Activated CD4-positive, alpha-beta memory T cell treated with anti-CD3 and anti-CD28 coated beads, Interleukin-2, amount 10 ng/mL, durations not matched to agents 7 days and 5 days (primary cell): Measurements from ENCODE around the gene CACNA1D. TPM values are rescaled to one million over a fixed set of nuclear protein-coding genes. Genes with fewer than 3 reads are reported as not detected.

Experiments used
- CTCF ChIA-PET: fragments of 350-600 bp; sonication (Branson Sonifier 250); formaldehyde crosslinking; loops from one replicate; lab custom pipeline; 2021; ENCODE audit warnings: antibody characterized with exemption, inconsistent platforms; lab: Charles Lee
- POLR2A ChIA-PET: fragments of 350-600 bp; sonication (Branson Sonifier 250); formaldehyde crosslinking; loops from one replicate; lab custom pipeline; 2021; ENCODE audit warnings: antibody characterized with exemption; lab: Charles Lee
- DNase-seq: peaks from one replicate; pipeline ENCODE4 v3.0.0-alpha.2; 2020
- H3K27ac Mint-ChIP-seq: one replicate; pipeline ENCODE4 v1.8.0; 2021; ENCODE audit warnings: mild to moderate bottlenecking, mixed read lengths
- H3K27me3 Mint-ChIP-seq: one replicate; pipeline ENCODE4 v1.8.0; 2021; ENCODE audit warnings: mixed read lengths
- H3K36me3 Mint-ChIP-seq: one replicate; pipeline ENCODE4 v1.8.0; 2021; ENCODE audit warnings: low read depth, mixed read lengths
- H3K4me1 Mint-ChIP-seq: one replicate; pipeline ENCODE4 v1.8.0; 2021; ENCODE audit warnings: mixed read lengths
- H3K4me3 Mint-ChIP-seq: one replicate; pipeline ENCODE4 v1.8.0; 2021; ENCODE audit warnings: mild to moderate bottlenecking, mixed read lengths
- H3K9me3 Mint-ChIP-seq: one replicate; pipeline ENCODE4 v1.8.0; 2021; ENCODE audit warnings: mixed read lengths
- total RNA-seq, 2 experiments: library from RNA; stranded (reverse); gene quantifications; one replicate each; pipeline ENCODE4 v1.2.3, GENCODE V29; 2021

The CACNA1D gene
- total RNA-seq, 2 experiments from 2014 or later: 2.5 to 3.2 TPM

DNA sequence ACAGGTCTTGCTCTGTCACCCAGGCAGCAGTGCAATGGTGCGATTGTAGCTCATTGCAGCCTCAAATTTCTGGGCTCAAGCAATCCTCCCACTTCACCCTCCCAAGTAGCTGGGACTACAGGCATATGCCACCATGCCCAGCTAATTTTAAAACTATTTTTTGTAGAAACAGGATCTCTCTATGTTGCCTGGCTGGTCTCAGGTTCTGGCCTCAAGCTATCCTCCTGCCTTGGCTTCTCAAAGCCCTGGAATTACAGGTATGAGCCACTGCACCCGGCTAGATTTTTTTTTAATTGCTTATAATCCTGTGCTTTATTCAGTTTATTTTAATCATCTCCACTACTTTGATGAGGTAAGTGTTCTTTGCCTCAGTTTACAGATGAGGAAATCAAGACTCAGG is 195.3 kb downstream of the CACNA1D start:
- H3K4me1 Mint-ChIP-seq: peaks cover 22% of the 10 kb centered on the region
- H3K4me3 Mint-ChIP-seq: no peak overlapping the region
- peaks cover 2% of the 10 kb centered on the region for H3K36me3 Mint-ChIP-seq
- POLR2A ChIA-PET: no interaction called here
- H3K27me3 Mint-ChIP-seq: peaks cover 17% of the 10 kb centered on the region
- DNase-seq: no peak
- H3K27ac Mint-ChIP-seq: no peak overlapping the region
- CTCF ChIA-PET: interaction anchor here (1.3 kb wide), 1 partner anchor 12 kb away, joined by 4 read pairs; no protein-coding TSS in a partner anchor
- no peaks in the 10 kb centered on the region for H3K9me3 Mint-ChIP-seq

- Mint-ChIP-seq H3K4me3 (no peak overlapping the region), H3K9me3 (no peaks in the 10 kb centered on the region), H3K4me1 (peaks cover 27% of the 10 kb centered on the region), H3K36me3 (peaks cover 2% of the 10 kb centered on the region), H3K27me3 (peaks cover 14% of the 10 kb centered on the region), H3K27ac (no peak overlapping the region)
- ChIA-PET POLR2A (interaction anchor here (0.6 kb wide), 1 partner anchor 22 kb away, joined by 4 read pairs; no protein-coding TSS in a partner anchor), CTCF (interaction anchor here (1.3 kb wide), 1 partner anchor 12 kb away, joined by 4 read pairs; no protein-coding TSS in a partner anchor)
- no peak for DNase-seq
Measured at GRCh38 chr3:53690521-53690920, 196.1 kb downstream of the CACNA1D start.

- no peak overlapping the region for H3K27ac Mint-ChIP-seq
- ChIA-PET CTCF (interaction anchor here (0.9 kb wide), 1 partner anchor 18 kb away, joined by 3 read pairs; no protein-coding TSS in a partner anchor), POLR2A (no interaction called here)
Measured at GRCh38 chr3:53691349-53691748, 196.9 kb downstream of the CACNA1D start.

DNA sequence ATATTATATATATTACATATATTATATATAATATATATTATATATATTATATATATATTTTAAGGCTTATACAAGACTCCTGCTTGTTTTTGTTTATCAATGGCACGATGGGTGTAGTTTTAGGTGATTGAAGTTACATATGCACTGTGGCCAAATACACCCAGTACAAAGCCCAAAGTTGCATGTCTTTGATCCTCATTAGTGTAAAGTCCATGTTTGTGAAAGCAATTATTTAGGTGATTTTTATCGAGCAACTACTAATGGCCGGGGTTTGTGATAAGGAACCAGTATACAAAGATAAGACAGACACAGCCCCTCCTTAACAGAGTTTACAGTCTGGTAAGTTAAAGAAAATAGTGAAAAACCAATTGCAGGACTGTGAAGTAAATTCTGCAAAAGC is 197.5 kb downstream of the CACNA1D start:
- no peak overlapping the region for H3K4me3 Mint-ChIP-seq
- no peak for DNase-seq
- H3K27me3 Mint-ChIP-seq: peaks cover 14% of the 10 kb centered on the region
- CTCF ChIA-PET: interaction anchor here (0.9 kb wide), 1 partner anchor 17 kb away, joined by 3 read pairs; no protein-coding TSS in a partner anchor
- POLR2A ChIA-PET: interaction anchor here (1.7 kb wide), 1 partner anchor 199 kb away, joined by 3 read pairs; no protein-coding TSS in a partner anchor
- no peak overlapping the region for H3K27ac Mint-ChIP-seq
- peaks cover 36% of the 10 kb centered on the region for H3K4me1 Mint-ChIP-seq
- H3K9me3 Mint-ChIP-seq: no peaks in the 10 kb centered on the region
- H3K36me3 Mint-ChIP-seq: peaks cover 7% of the 10 kb centered on the region

More at GRCh38 chr3:53691349-53691748, 196.9 kb downstream of the CACNA1D start:
- H3K27me3 Mint-ChIP-seq: peaks cover 11% of the 10 kb centered on the region
- H3K4me3 Mint-ChIP-seq: no peak overlapping the region
- DNase-seq: no peak
- H3K36me3 Mint-ChIP-seq: peaks cover 4% of the 10 kb centered on the region
- H3K9me3 Mint-ChIP-seq: no peaks in the 10 kb centered on the region
- H3K4me1 Mint-ChIP-seq: peaks cover 32% of the 10 kb centered on the region

GRCh38 chr3:53693451-53693850 is 199.0 kb downstream of the CACNA1D start:
- H3K36me3 Mint-ChIP-seq: peaks cover 7% of the 10 kb centered on the region
- ChIA-PET CTCF (no interaction called here), POLR2A (interaction anchor here (1.2 to 1.7 kb wide), 2 partner anchors 32 to 198 kb away, joined by 3 read pairs; no protein-coding TSS in a partner anchor)
- peaks cover 13% of the 10 kb centered on the region for H3K27me3 Mint-ChIP-seq
- peaks cover 39% of the 10 kb centered on the region for H3K4me1 Mint-ChIP-seq
- DNase-seq: no peak
- H3K9me3 Mint-ChIP-seq: no peaks in the 10 kb centered on the region
- H3K4me3 Mint-ChIP-seq: peak overlapping the region; percentile 1
- peak overlapping the region; percentile 78 for H3K27ac Mint-ChIP-seq

DNA sequence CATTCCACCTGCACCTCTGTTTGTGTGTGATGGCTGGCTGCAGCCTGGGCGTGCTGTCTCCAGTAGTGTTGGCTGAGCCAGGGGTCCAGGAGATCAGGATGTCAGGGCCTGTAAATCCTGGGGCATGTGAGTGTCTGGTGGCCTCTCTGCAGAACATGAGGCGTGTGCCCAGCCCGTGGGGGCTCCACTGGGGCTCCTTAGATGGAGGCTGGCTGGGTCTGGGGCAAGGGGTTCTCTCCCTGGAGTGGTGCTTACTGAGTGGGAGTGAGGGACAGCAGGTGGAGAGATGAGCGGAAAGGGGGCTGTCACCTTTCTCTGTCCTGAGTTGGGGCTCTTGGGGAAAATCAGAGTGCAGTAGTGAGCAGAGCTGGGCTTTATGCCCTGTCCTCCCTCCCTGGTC is 199.6 kb downstream of the CACNA1D start:
- H3K27me3 Mint-ChIP-seq: peaks cover 11% of the 10 kb centered on the region
- CTCF ChIA-PET: no interaction called here
- POLR2A ChIA-PET: no interaction called here
- H3K9me3 Mint-ChIP-seq: no peaks in the 10 kb centered on the region
- H3K27ac Mint-ChIP-seq: peak overlapping the region; percentile 78
- H3K4me1 Mint-ChIP-seq: peaks cover 41% of the 10 kb centered on the region
- DNase-seq: no peak
- peaks cover 7% of the 10 kb centered on the region for H3K36me3 Mint-ChIP-seq
- H3K4me3 Mint-ChIP-seq: no peak overlapping the region

GRCh38 chr3:53694666-53695323 is 200.4 kb downstream of the CACNA1D start:
- no peak overlapping the region for H3K4me3 Mint-ChIP-seq
- DNase-seq: no peak
- no peaks in the 10 kb centered on the region for H3K9me3 Mint-ChIP-seq
- H3K4me1 Mint-ChIP-seq: peaks cover 48% of the 10 kb centered on the region
- peaks cover 7% of the 10 kb centered on the region for H3K36me3 Mint-ChIP-seq
- H3K27me3 Mint-ChIP-seq: peaks cover 13% of the 10 kb centered on the region
- H3K27ac Mint-ChIP-seq: peak overlapping the region; percentile 29
- POLR2A ChIA-PET: no interaction called here
- CTCF ChIA-PET: no interaction called here

DNA sequence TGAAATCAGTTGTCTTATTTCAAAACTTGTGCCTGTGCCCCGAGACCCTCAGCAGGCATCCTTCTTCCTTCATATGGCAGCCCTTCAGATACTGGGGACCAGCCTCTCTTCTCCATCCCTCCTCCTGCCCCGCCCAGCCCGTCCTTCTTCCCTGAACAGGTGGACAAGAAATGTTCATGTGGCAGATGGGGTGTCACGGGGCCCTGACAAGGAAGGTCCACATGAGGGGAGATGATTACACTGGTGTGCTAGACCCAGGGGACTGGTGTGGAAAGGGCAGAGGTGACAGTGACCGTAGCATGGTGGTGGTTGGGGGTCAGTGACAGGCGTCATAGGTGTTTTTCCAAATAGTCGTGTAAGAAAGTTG is 200.9 kb downstream of the CACNA1D start:
- H3K27me3 Mint-ChIP-seq: peaks cover 13% of the 10 kb centered on the region
- no peaks in the 10 kb centered on the region for H3K9me3 Mint-ChIP-seq
- POLR2A ChIA-PET: no interaction called here
- H3K4me3 Mint-ChIP-seq: no peak overlapping the region
- no peak for DNase-seq
- peaks cover 7% of the 10 kb centered on the region for H3K36me3 Mint-ChIP-seq
- H3K27ac Mint-ChIP-seq: no peak overlapping the region
- H3K4me1 Mint-ChIP-seq: peaks cover 51% of the 10 kb centered on the region
- CTCF ChIA-PET: no interaction called here

GRCh38 chr3:53696401-53697172 is 202.2 kb downstream of the CACNA1D start:
- ChIA-PET POLR2A (no interaction called here), CTCF (interaction anchor here (0.8 to 5.2 kb wide), 5 partner anchors 9 to 242 kb away, joined by 3 to 31 read pairs (median 3); no protein-coding TSS in a partner anchor)
- peaks cover 7% of the 10 kb centered on the region for H3K36me3 Mint-ChIP-seq
- H3K27ac Mint-ChIP-seq: no peak overlapping the region
- no peak overlapping the region for H3K4me3 Mint-ChIP-seq
- H3K9me3 Mint-ChIP-seq: no peaks in the 10 kb centered on the region
- H3K27me3 Mint-ChIP-seq: peaks cover 13% of the 10 kb centered on the region
- peaks cover 54% of the 10 kb centered on the region for H3K4me1 Mint-ChIP-seq
- DNase-seq: no peak

- no peaks in the 10 kb centered on the region for H3K9me3 Mint-ChIP-seq
- H3K36me3 Mint-ChIP-seq: peaks cover 5% of the 10 kb centered on the region
- POLR2A ChIA-PET: interaction anchor here (1.5 to 2.1 kb wide), 2 partner anchors 10 to 190 kb away, joined by 3 to 7 read pairs; partner anchors contain the start of gene SELENOK
- peaks cover 59% of the 10 kb centered on the region for H3K4me1 Mint-ChIP-seq
- CTCF ChIA-PET: interaction anchor here (1.0 to 5.2 kb wide), 2 partner anchors 10 to 16 kb away, joined by 3 to 31 read pairs; no protein-coding TSS in a partner anchor
- no peak overlapping the region for H3K27ac Mint-ChIP-seq
- DNase-seq: no peak
- peaks cover 13% of the 10 kb centered on the region for H3K27me3 Mint-ChIP-seq
- no peak overlapping the region for H3K4me3 Mint-ChIP-seq
Measured at GRCh38 chr3:53700441-53700840, 206.0 kb downstream of the CACNA1D start.

GRCh38 chr3:53702776-53703530 is 208.5 kb downstream of the CACNA1D start:
- CTCF ChIA-PET: no interaction called here
- H3K27ac Mint-ChIP-seq: no peak overlapping the region
- no peaks in the 10 kb centered on the region for H3K9me3 Mint-ChIP-seq
- H3K36me3 Mint-ChIP-seq: no peaks in the 10 kb centered on the region
- peaks cover 8% of the 10 kb centered on the region for H3K27me3 Mint-ChIP-seq
- H3K4me1 Mint-ChIP-seq: peaks cover 67% of the 10 kb centered on the region
- H3K4me3 Mint-ChIP-seq: no peak overlapping the region
- POLR2A ChIA-PET: interaction anchor here (1.1 kb wide), 1 partner anchor 23 kb away, joined by 3 read pairs; no protein-coding TSS in a partner anchor
- no peak for DNase-seq

- ChIA-PET CTCF (no interaction called here), POLR2A (no interaction called here)
- no peaks in the 10 kb centered on the region for H3K36me3 Mint-ChIP-seq
- no peaks in the 10 kb centered on the region for H3K9me3 Mint-ChIP-seq
- H3K4me3 Mint-ChIP-seq: no peak overlapping the region
- peak; percentile 7 for DNase-seq
- H3K27ac Mint-ChIP-seq: no peak overlapping the region
- peaks cover 63% of the 10 kb centered on the region for H3K4me1 Mint-ChIP-seq
- peaks cover 2% of the 10 kb centered on the region for H3K27me3 Mint-ChIP-seq
Measured at GRCh38 chr3:53703630-53704362, 209.4 kb downstream of the CACNA1D start.
